Tracheal epithelial cell (primary cell): ENCODE measurements around the gene ARMCX1. TPM values are rescaled to one million over a fixed set of nuclear protein-coding genes. Genes with fewer than 3 reads are reported as not detected.

ENCODE experiments used
- total RNA-seq: library from RNA; depleted of rRNA; stranded (reverse); fragments of >200 nt; gene quantifications from 2 replicates; pipeline ENCODE4 v1.2.1, GENCODE V29; 2014

The ARMCX1 gene
- total RNA-seq = 7.2 and 15.7 TPM in 2 replicates

DNA sequence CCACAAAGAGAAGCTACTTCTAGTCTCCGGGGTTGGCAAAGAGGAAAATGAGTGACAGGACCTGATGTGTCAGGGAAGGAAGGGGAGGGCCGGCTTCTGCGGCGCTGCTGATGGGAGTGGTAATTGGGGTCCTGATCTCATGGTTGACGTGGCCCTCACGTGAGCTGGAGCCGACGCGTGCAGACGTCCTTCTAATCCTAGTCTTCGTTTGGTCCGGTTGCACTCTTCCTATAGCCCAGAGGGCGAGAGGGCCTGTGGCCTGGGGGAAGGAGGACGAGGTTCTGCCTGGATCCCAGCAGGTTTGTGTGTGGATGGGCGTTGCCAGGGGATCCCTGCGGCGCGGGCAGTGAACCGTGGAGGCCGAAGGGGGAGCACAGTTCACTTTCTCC lies at the start of gene ARMCX1:
Gene ARMCX1, plus strand, starts transcription at position 186 of the 389 bp plus-strand sequence. CDS start 2,384 bp downstream, outside the sequence.

Other genes with a start within 250 kb of the ARMCX1 start
- gene TIMM8A, start 201.8 kb upstream of the ARMCX1 start, total RNA-seq = 4.1 and 4.9 TPM in 2 replicates
- gene BTK, start 164.4 kb upstream of the ARMCX1 start, total RNA-seq = not detected in 2 replicates
- gene RPL36A, start 159.5 kb upstream of the ARMCX1 start, total RNA-seq = 349 and 594 TPM in 2 replicates
- 13.4 and 29.9 TPM in 2 replicates for gene GLA, start 142.6 kb upstream of the ARMCX1 start, total RNA-seq
- gene HNRNPH2, start 142.3 kb upstream of the ARMCX1 start, total RNA-seq = 47.1 and 54.5 TPM in 2 replicates
- 0.43 and 0.72 TPM in 2 replicates for gene ARMCX4, start 65.1 kb upstream of the ARMCX1 start, total RNA-seq
- gene ARMCX6, start 67.5 kb downstream of the ARMCX1 start, total RNA-seq = 15.1 and 21.0 TPM in 2 replicates
- gene ARMCX3, start 72.6 kb downstream of the ARMCX1 start, total RNA-seq = 24.3 and 36.4 TPM in 2 replicates
- gene ARMCX2, start 109.3 kb downstream of the ARMCX1 start, total RNA-seq = 37.9 and 58.3 TPM in 2 replicates